ENCODE measurements around the gene UGT1A8. TPM values are rescaled to one million over a fixed set of nuclear protein-coding genes. Genes with fewer than 3 reads are reported as not detected.

The UGT1A8 gene
- polyA plus RNA-seq, 1 of the 3 experiments (the other 2 are of a cell fraction), result not detected

GRCh38 chr2:233821709-233822100 lies 204.3 kb downstream of the UGT1A8 start (continued):
- TF ChIP-seq, protein P1, sequence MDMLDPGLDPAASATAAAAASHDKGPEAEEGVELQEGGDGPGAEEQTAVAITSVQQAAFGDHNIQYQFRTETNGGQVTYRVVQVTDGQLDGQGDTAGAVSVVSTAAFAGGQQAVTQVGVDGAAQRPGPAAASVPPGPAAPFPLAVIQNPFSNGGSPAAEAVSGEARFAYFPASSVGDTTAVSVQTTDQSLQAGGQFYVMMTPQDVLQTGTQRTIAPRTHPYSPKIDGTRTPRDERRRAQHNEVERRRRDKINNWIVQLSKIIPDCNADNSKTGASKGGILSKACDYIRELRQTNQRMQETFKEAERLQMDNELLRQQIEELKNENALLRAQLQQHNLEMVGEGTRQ (IDR thresholded peaks at IDR 0.05; ENCODE audit: borderline replicate concordance, low read depth, low read length), result no peak
- TF ChIP-seq GABPA (IDR thresholded peaks at IDR 0.05; ENCODE audit: low read depth), result no peak

DNA sequence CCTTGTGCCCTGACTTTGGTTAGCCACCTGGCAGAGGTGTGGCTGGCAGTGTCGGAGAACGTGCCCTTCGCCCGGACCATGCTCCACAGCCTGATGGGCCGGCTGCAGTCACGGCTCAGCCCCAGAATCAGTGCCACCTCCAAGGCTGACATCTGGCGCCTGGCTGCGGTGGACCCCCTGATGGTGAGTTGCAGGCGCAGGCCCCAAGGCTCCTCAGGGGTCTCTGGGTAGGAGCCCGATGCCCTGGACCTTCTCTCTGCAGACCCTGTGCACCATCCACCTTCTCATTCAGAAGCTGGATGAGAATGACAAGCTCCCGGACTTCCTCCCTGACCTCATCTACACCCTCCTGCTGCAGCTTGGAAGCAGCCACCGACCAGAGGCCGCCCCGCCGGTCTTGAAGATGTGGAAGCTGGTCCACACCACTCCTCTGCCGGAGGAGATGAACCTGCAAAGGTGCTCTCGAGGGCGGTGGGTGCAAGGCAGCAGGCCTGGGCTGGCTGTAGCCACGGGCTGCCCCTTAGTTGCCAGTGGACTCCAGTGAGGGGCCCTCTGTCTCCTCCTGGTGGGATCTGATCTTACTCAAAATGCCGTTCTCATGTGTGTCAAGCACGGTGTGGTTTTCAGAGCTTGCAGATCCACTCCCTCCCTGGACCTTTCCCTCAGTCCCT lies 204.8 kb downstream of the UGT1A8 start:
- TF ChIP-seq, protein P2, sequence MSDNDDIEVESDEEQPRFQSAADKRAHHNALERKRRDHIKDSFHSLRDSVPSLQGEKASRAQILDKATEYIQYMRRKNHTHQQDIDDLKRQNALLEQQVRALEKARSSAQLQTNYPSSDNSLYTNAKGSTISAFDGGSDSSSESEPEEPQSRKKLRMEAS (IDR thresholded peaks at IDR 0.05; ENCODE audit: low read depth), result no peak
- TF ChIP-seq PBX3 (IDR thresholded peaks at IDR 0.05), result no peak
- H3K27ac ChIP-seq (ENCODE audit: low read depth in 2 of 2, low read length in 1 of 2), result no peak overlapping the region
- no peaks in the 10 kb centered on the region for H3K79me2 ChIP-seq (ENCODE audit: insufficient read depth)
- H4K20me1 ChIP-seq (ENCODE audit: insufficient read depth), result no peaks in the 10 kb centered on the region
- H3K27me3 ChIP-seq (ENCODE audit: insufficient read depth), result no peaks in the 10 kb centered on the region
- H3K4me2 ChIP-seq, result no peak overlapping the region
- H3K4me1 ChIP-seq (ENCODE audit: control insufficient read depth in 1 of 2, insufficient read depth in 2 of 2, low read depth in 1 of 2, low read length in 1 of 2), result no peaks in the 10 kb centered on the region
- no peaks in the 10 kb centered on the region for H3K36me3 ChIP-seq (replicated peaks in 1 of 2; ENCODE audit: control insufficient read depth in 1 of 2, insufficient read depth in 2 of 2, low read length in 1 of 2)
- DNase-seq, result no peak
- H3K9me3 ChIP-seq, result no peaks in the 10 kb centered on the region
- no peak overlapping the region for H2AFZ ChIP-seq (ENCODE audit: low read depth)
- POLR2A ChIA-PET, result no interaction called here
- no peak overlapping the region for H3K9ac ChIP-seq
- no peaks in the 10 kb centered on the region for H3F3A ChIP-seq (replicated peaks; ENCODE audit: insufficient read depth)
- WGBS (ENCODE audit: low lambda C conversion rate), result 93% methylated on average over 12 of the region's 21 CpGs
- CTCF ChIA-PET, result no interaction called here
- no peaks in the 10 kb centered on the region for H3K9me2 ChIP-seq
- H3K4me3 ChIP-seq (ENCODE audit: low read depth in 2 of 2, low read length in 1 of 2), result no peak overlapping the region

Other genes with a start within 250 kb of the UGT1A8 start
- gene USP40, start 50.9 kb upstream of the UGT1A8 start, polyA plus RNA-seq (2012; rRNA removed), result 36.8 and 37.0 TPM in 2 replicates
- gene UGT1A10, start 18.8 kb downstream of the UGT1A8 start, polyA plus RNA-seq (2012; rRNA removed), result not detected in 2 replicates
- gene UGT1A9, start 54.3 kb downstream of the UGT1A8 start, polyA plus RNA-seq (2012; rRNA removed), result not detected in 2 replicates
- gene UGT1A7, start 64.3 kb downstream of the UGT1A8 start, polyA plus RNA-seq (2012; rRNA removed), result not detected in 2 replicates
- not detected in 2 replicates for gene UGT1A6, start 75.3 kb downstream of the UGT1A8 start, polyA plus RNA-seq (2012; rRNA removed)
- not detected in 2 replicates for gene UGT1A5, start 95.3 kb downstream of the UGT1A8 start, polyA plus RNA-seq (2012; rRNA removed)
- gene UGT1A4, start 101.1 kb downstream of the UGT1A8 start, polyA plus RNA-seq (2012; rRNA removed), result not detected in 2 replicates
- not detected in 2 replicates for gene UGT1A3, start 111.4 kb downstream of the UGT1A8 start, polyA plus RNA-seq (2012; rRNA removed)
- not detected in 2 replicates for gene UGT1A1, start 142.6 kb downstream of the UGT1A8 start, polyA plus RNA-seq (2012; rRNA removed)
- gene MROH2A, start 160.7 kb downstream of the UGT1A8 start, polyA plus RNA-seq (2012; rRNA removed), result 0.02 TPM in 1 of 2 replicates, not detected in the other
- gene HJURP, start 236.9 kb downstream of the UGT1A8 start, polyA plus RNA-seq (2012; rRNA removed), result 13.2 and 16.5 TPM in 2 replicates

Measured in SK-N-SH (cell line).